ENCODE data around the gene NR3C1. TPM values are rescaled to one million over a fixed set of nuclear protein-coding genes. Genes with fewer than 3 reads are reported as not detected.

NR3C1 gene
- polyA plus RNA-seq, 1 donor (not counting 4 experiments of a cell fraction or from before 2014, with no cell fraction given) = 30.7 TPM

DNA sequence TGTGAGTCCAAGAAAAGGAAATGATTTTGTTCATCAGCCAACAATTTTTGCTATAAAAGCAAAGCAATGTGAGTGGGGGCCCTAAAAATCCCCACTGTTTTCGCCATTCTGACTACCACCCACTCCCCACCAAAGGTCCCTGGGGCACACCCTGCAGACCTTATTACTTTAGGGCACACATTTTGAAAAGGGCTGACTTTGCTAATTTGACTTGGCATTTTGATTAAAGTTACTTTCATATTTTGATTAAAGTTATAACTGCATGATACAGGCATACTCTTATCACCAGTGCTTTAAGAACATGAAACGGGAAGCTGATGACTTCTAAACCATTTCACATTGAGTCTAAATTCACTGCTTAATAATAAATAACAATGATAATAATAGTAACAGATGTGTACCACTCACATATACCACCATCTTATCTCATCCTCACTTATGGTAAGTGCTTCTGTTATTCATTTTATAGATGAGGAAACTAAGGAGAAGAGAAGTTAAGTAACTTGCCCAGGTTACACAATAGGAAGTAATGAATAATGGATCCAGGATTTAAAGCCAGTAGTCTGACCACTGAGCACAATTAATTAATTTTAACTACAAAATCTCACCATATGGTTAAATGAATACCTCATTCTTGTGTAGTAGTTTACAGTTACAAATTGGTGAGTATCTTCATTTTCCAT lies 25.4 kb upstream of the NR3C1 start:
- Histone ChIP-seq H3K4me2 (ENCODE audit: control insufficient read depth, extremely low read depth, insufficient read depth, low read depth, low read length) (no peak overlapping the region), H2AFZ (ENCODE audit: control insufficient read depth, low read length) (no peak overlapping the region), H3K79me2 (ENCODE audit: control insufficient read depth, insufficient read depth, low read length) (no peaks in the 10 kb centered on the region), H3K4me1 (ENCODE audit: control insufficient read depth, extremely low read depth, insufficient read depth, low read length) (no peaks in the 10 kb centered on the region), H4K20me1 (ENCODE audit: control insufficient read depth, extremely low read depth, insufficient read depth, low read length) (no peaks in the 10 kb centered on the region), H3K9ac (ENCODE audit: control insufficient read depth, extremely low read depth, insufficient read depth, low read length) (no peak overlapping the region), H3K27ac (ENCODE audit: control insufficient read depth, insufficient read depth, low read length) (no peak overlapping the region), H3K4me3 (ENCODE audit: control insufficient read depth in 2 of 3, extremely low read depth in 1 of 3, insufficient read depth in 2 of 3, low read depth in 1 of 3, low read length in 3 of 3) (no peak overlapping the region), H3K36me3 (ENCODE audit: control insufficient read depth in 2 of 2, extremely low read depth in 1 of 2, insufficient read depth in 2 of 2, low read length in 2 of 2) (no peaks in the 10 kb centered on the region), H3K9me1 (ENCODE audit: control insufficient read depth, extremely low read depth, insufficient read depth, low read length) (no peaks in the 10 kb centered on the region), H3K9me3 (ENCODE audit: control insufficient read depth, low read depth, low read length) (no peaks in the 10 kb centered on the region), H3K27me3 (ENCODE audit: control insufficient read depth, extremely low read depth, insufficient read depth, low read length) (no peaks in the 10 kb centered on the region)
- DNase-seq (ENCODE audit: low read depth, low spot score) (no peak), FAIRE-seq (no peak)
- no peak for TF ChIP-seq EZH2 (IDR thresholded peaks at IDR 0.05; ENCODE audit: low read length)
- TF ChIP-seq, protein P1, sequence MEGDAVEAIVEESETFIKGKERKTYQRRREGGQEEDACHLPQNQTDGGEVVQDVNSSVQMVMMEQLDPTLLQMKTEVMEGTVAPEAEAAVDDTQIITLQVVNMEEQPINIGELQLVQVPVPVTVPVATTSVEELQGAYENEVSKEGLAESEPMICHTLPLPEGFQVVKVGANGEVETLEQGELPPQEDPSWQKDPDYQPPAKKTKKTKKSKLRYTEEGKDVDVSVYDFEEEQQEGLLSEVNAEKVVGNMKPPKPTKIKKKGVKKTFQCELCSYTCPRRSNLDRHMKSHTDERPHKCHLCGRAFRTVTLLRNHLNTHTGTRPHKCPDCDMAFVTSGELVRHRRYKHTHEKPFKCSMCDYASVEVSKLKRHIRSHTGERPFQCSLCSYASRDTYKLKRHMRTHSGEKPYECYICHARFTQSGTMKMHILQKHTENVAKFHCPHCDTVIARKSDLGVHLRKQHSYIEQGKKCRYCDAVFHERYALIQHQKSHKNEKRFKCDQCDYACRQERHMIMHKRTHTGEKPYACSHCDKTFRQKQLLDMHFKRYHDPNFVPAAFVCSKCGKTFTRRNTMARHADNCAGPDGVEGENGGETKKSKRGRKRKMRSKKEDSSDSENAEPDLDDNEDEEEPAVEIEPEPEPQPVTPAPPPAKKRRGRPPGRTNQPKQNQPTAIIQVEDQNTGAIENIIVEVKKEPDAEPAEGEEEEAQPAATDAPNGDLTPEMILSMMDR (optimal IDR thresholded peaks at IDR 0.05 in 1 of 3, IDR thresholded peaks at IDR 0.05 in 1 of 3, conservative IDR thresholded peaks at IDR 0.05 in 1 of 3; ENCODE audit: extremely low read depth in 1 of 3, insufficient read depth in 2 of 3, low read length in 3 of 3) = no peak
- dilution Hi-C loops (cut with MboI; ENCODE audit: extremely low pct_ligation_motif_present, low sequenced_read_pairs) = no loop called here

GRCh38 chr5:143428155-143428554 lies 24.7 kb upstream of the NR3C1 start:
- no peaks in the 10 kb centered on the region for H3K79me2 ChIP-seq (ENCODE audit: control insufficient read depth, insufficient read depth, low read length)
- H4K20me1 ChIP-seq (ENCODE audit: control insufficient read depth, extremely low read depth, insufficient read depth, low read length) = no peaks in the 10 kb centered on the region
- no peak for DNase-seq (ENCODE audit: low read depth, low spot score)
- no peaks in the 10 kb centered on the region for H3K4me1 ChIP-seq (ENCODE audit: control insufficient read depth, extremely low read depth, insufficient read depth, low read length)
- no peak overlapping the region for H3K9ac ChIP-seq (ENCODE audit: control insufficient read depth, extremely low read depth, insufficient read depth, low read length)
- H3K27me3 ChIP-seq (ENCODE audit: control insufficient read depth, extremely low read depth, insufficient read depth, low read length) = no peaks in the 10 kb centered on the region
- H3K9me1 ChIP-seq (ENCODE audit: control insufficient read depth, extremely low read depth, insufficient read depth, low read length) = no peaks in the 10 kb centered on the region
- H3K36me3 ChIP-seq (ENCODE audit: control insufficient read depth in 2 of 2, extremely low read depth in 1 of 2, insufficient read depth in 2 of 2, low read length in 2 of 2) = no peaks in the 10 kb centered on the region
- H3K4me2 ChIP-seq (ENCODE audit: control insufficient read depth, extremely low read depth, insufficient read depth, low read depth, low read length) = no peak overlapping the region
- no peak overlapping the region for H3K4me3 ChIP-seq (ENCODE audit: control insufficient read depth in 2 of 3, extremely low read depth in 1 of 3, insufficient read depth in 2 of 3, low read depth in 1 of 3, low read length in 3 of 3)
- no peaks in the 10 kb centered on the region for H3K9me3 ChIP-seq (ENCODE audit: control insufficient read depth, low read depth, low read length)
- TF ChIP-seq, protein P1 (optimal IDR thresholded peaks at IDR 0.05 in 1 of 3, IDR thresholded peaks at IDR 0.05 in 1 of 3, conservative IDR thresholded peaks at IDR 0.05 in 1 of 3; ENCODE audit: extremely low read depth in 1 of 3, insufficient read depth in 2 of 3, low read length in 3 of 3) = no peak
- no peak for TF ChIP-seq EZH2 (IDR thresholded peaks at IDR 0.05; ENCODE audit: low read length)
- no peak overlapping the region for H3K27ac ChIP-seq (ENCODE audit: control insufficient read depth, insufficient read depth, low read length)
- dilution Hi-C loops (cut with MboI; ENCODE audit: extremely low pct_ligation_motif_present, low sequenced_read_pairs) = no loop called here
- H2AFZ ChIP-seq (ENCODE audit: control insufficient read depth, low read length) = no peak overlapping the region
- FAIRE-seq = no peak

Data from keratinocyte (primary cell).